Natural killer cell (primary cell): ENCODE measurements around the gene SLC9A7. TPM values are rescaled to one million over a fixed set of nuclear protein-coding genes. Genes with fewer than 3 reads are reported as not detected.

Experiments used
- ATAC-seq, 3 donors: fragments of 150-1000 bp in 2 of 3; fragments of 200-7000 bp in 1 of 3; cut with Tn5 transposase; 1 replicate in 1 of 3; 2 replicates in 2 of 3; pipeline ENCODE4 v1.10.0; 2021; ENCODE audit warnings: mild to moderate bottlenecking in 2 of 3, moderate library complexity in 2 of 3
- DNase-seq, 2 donors: peaks; one replicate each; pipeline versions ENCODE4 v3.0.0 to v3.0.0-alpha.2; 2013 to 2021; ENCODE audit warnings: mixed read lengths in 1 of 2
- H3K27ac ChIP-seq: one replicate; pipeline ENCODE4 v1.5.1; 2013; ENCODE audit warnings: mild to moderate bottlenecking, low read length
- H3K27me3 ChIP-seq: one replicate; pipeline ENCODE4 v1.6.1; 2013; ENCODE audit warnings: low read length; ENCODE audit not compliant: control insufficient read depth, insufficient read depth
- H3K36me3 ChIP-seq: one replicate; pipeline ENCODE4 v1.6.1; 2013; ENCODE audit warnings: low read length; ENCODE audit not compliant: control insufficient read depth, insufficient read depth
- H3K4me1 ChIP-seq: one replicate; pipeline ENCODE4 v1.6.1; 2013; ENCODE audit warnings: low read length; ENCODE audit not compliant: control insufficient read depth, insufficient read depth
- H3K4me3 ChIP-seq: one replicate; pipeline ENCODE4 v1.5.1; 2013; ENCODE audit warnings: low read length
- H3K9me3 ChIP-seq: one replicate; pipeline ENCODE4 v1.6.1; 2013; ENCODE audit warnings: low read length; ENCODE audit not compliant: control insufficient read depth, insufficient read depth
- H3K27ac Mint-ChIP-seq, 2 donors: one replicate each; pipeline ENCODE4 v1.8.0; 2022; ENCODE audit warnings: mild to moderate bottlenecking in 2 of 2, mixed read lengths in 2 of 2, moderate library complexity in 1 of 2
- H3K27me3 Mint-ChIP-seq, 2 donors: one replicate each; pipeline ENCODE4 v1.8.0; 2022; ENCODE audit warnings: low read depth in 2 of 2, mixed read lengths in 2 of 2
- H3K36me3 Mint-ChIP-seq: one replicate; pipeline ENCODE4 v1.8.0; 2022; ENCODE audit warnings: mixed read lengths
- H3K4me1 Mint-ChIP-seq, 2 donors: one replicate each; pipeline ENCODE4 v1.8.0; 2022; ENCODE audit warnings: mixed read lengths in 2 of 2
- H3K4me3 Mint-ChIP-seq: one replicate; pipeline ENCODE4 v1.8.0; 2022; ENCODE audit warnings: mild to moderate bottlenecking, moderate library complexity, mixed read lengths
- H3K9me3 Mint-ChIP-seq, 2 donors: one replicate each; pipeline ENCODE4 v1.8.0; 2022; ENCODE audit warnings: mixed read lengths in 2 of 2
- WGBS: methylation state at CpG from one replicate; pipeline ENCODE4 v1.1.7; 2013; ENCODE audit warnings: missing lambda C conversion rate; ENCODE audit not compliant: insufficient coverage; 5-methylcytosine and 5-hydroxymethylcytosine counted together
- intact Hi-C: fragments of 100-400 bp; cut with micrococcal nuclease; formaldehyde crosslinking; loops from one replicate; pipeline ENCODE4 v1.14.2; 2022
- total RNA-seq, 4 donors: library from RNA; stranded (reverse); fragments of 120-200 nt in 1 of 4; gene quantifications; one replicate each; pipeline versions ENCODE4 v1.2.3 to v1.2.4, GENCODE V29; 2013 to 2022
- TF ChIP-seq, protein P1 (sequence below): fragments of 200-600 bp; IDR thresholded peaks from one replicate; pipeline ENCODE4 v1.8.0; 2022; ENCODE audit warnings: antibody characterized with exemption

Gene SLC9A7
- total RNA-seq, 3 donors from 2014 or later (not counting 1 experiment from before 2014, with no cell fraction given) = 0.39 to 1.1 (median 0.75) TPM

DNA sequence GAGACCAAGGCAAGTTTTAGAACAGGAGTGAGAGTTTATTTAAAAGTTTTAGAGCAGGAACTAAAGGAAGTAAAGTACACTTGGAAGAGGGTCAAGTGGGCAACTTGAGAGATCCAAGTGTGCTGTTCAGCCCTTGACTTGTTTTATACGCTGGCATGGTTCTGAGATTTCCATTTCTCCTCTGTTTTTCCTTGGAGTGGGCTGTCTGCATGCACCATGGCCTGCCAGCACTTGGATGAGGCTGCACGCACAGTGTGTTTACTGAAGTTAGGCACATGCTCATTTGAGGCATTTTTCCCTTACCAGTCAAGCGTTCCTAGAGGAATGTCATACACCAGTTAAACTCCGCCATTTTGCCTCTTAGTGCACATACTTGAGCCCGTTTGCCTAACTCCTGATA lies 205.0 kb downstream of the SLC9A7 start:
- no peak overlapping the region for H3K27ac ChIP-seq
- Mint-ChIP-seq H3K27ac (no peak overlapping the region), H3K36me3 (no peaks in the 10 kb centered on the region), H3K4me3 (no peak overlapping the region), H3K27me3 (no peaks in the 10 kb centered on the region), H3K9me3 (no peaks in the 10 kb centered on the region), H3K4me1 (no peaks in the 10 kb centered on the region)
- no peak for ATAC-seq
- no peaks in the 10 kb centered on the region for H3K4me1 ChIP-seq
- DNase-seq = no peak
- TF ChIP-seq, protein P1, sequence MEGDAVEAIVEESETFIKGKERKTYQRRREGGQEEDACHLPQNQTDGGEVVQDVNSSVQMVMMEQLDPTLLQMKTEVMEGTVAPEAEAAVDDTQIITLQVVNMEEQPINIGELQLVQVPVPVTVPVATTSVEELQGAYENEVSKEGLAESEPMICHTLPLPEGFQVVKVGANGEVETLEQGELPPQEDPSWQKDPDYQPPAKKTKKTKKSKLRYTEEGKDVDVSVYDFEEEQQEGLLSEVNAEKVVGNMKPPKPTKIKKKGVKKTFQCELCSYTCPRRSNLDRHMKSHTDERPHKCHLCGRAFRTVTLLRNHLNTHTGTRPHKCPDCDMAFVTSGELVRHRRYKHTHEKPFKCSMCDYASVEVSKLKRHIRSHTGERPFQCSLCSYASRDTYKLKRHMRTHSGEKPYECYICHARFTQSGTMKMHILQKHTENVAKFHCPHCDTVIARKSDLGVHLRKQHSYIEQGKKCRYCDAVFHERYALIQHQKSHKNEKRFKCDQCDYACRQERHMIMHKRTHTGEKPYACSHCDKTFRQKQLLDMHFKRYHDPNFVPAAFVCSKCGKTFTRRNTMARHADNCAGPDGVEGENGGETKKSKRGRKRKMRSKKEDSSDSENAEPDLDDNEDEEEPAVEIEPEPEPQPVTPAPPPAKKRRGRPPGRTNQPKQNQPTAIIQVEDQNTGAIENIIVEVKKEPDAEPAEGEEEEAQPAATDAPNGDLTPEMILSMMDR = no peak
- no peaks in the 10 kb centered on the region for H3K27me3 ChIP-seq
- no peaks in the 10 kb centered on the region for H3K9me3 ChIP-seq
- intact Hi-C loops = no loop called here
- H3K36me3 ChIP-seq = no peaks in the 10 kb centered on the region
- H3K4me3 ChIP-seq = no peak overlapping the region
- WGBS = 98% methylated on average over 5 of the region's 5 CpGs

DNA sequence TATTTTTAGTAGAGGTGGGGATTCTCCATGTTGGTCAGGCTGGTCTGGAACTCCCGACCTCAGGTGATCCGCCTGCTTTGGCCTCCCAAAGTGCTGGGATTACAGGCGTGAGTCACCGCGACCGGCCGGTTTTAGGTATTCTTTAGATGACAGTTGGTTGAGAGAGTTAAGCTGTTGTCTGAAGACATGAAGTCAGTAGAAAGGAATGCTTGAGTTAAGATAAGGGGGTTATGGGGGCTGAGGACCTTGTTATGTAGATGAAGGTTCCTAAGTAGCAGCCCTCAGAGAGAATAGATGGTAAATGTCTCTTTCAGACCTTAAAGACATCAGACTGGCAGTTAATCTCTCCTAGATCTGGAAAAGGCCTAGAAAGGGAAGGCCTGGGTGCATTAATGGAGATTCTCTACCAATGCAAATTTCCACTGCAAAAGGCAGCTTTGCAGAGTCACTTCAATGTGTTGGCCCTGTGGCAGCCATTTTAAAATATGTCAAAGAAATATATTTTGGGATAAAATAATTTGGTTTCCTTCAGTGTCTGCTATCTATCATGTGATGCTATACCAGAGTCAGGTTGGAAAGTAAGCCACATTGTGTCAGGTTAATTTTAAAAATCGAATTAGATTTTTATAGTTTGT lies 207.3 kb downstream of the SLC9A7 start:
- Histone ChIP-seq H3K9me3 (no peaks in the 10 kb centered on the region), H3K4me3 (no peak overlapping the region), H3K27me3 (no peaks in the 10 kb centered on the region), H3K4me1 (peaks cover under 1% of the 10 kb centered on the region), H3K27ac (no peak overlapping the region), H3K36me3 (no peaks in the 10 kb centered on the region)
- H3K27ac Mint-ChIP-seq = no peak overlapping the region
- H3K4me1 Mint-ChIP-seq = peaks cover 1 to 3% of the 10 kb centered on the region in 2 donors
- WGBS = 96% methylated on average over 7 of the region's 8 CpGs
- no peaks in the 10 kb centered on the region for H3K27me3 Mint-ChIP-seq
- no peak for DNase-seq
- TF ChIP-seq, protein P1 = no peak
- no peaks in the 10 kb centered on the region for H3K36me3 Mint-ChIP-seq
- no peaks in the 10 kb centered on the region for H3K9me3 Mint-ChIP-seq
- no peak overlapping the region for H3K4me3 Mint-ChIP-seq
- intact Hi-C loops = no loop called here
- no peak for ATAC-seq

DNA sequence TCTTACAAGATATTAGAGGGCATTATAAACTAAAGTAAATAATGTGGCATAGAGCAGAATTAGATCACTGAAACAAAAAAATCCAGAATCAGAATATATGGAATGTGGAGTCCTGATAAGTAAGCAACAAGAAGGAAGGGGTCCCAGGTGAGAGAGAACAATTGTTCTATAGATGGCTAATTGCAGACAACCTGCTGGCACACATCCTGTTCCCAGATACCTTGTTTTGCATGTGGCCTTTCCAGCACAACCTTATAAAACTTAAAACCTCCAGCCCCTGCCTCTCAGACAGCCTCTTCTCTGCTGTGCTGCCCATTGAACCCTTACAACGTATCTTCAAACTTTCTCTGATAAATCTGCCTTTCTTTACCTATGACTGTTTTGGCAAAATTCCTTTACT lies 209.0 kb downstream of the SLC9A7 start:
- no peak overlapping the region for H3K4me3 ChIP-seq
- Mint-ChIP-seq H3K9me3 (no peaks in the 10 kb centered on the region), H3K27ac (no peak overlapping the region), H3K36me3 (no peaks in the 10 kb centered on the region), H3K4me1 (peaks cover 15 to 18% of the 10 kb centered on the region in 2 donors), H3K27me3 (no peaks in the 10 kb centered on the region), H3K4me3 (no peak overlapping the region)
- H3K4me1 ChIP-seq = peaks cover 10% of the 10 kb centered on the region
- intact Hi-C loops = loop anchor here (5.0 to 10.0 kb wide), 3 partner anchors 88 to 785 kb away; no protein-coding TSS in a partner anchor
- no peaks in the 10 kb centered on the region for H3K9me3 ChIP-seq
- H3K27ac ChIP-seq = no peak overlapping the region
- 92% methylated on average over 1 of the region's 1 CpG for WGBS
- TF ChIP-seq, protein P1 = no peak
- H3K27me3 ChIP-seq = no peaks in the 10 kb centered on the region
- no peaks in the 10 kb centered on the region for H3K36me3 ChIP-seq
- ATAC-seq (no peak), DNase-seq (no peak)

Other genes starting within 250 kb of the SLC9A7 start
- gene ZNF674, start 213.7 kb downstream of the SLC9A7 start, total RNA-seq = 1 to 10 TPM; 2.5 to 5.3 (median 3.4) TPM
- 10 to 100 TPM in 2 of 3 donors, 1 to 10 TPM in 1; 8.7 to 15.9 (median 11.8) TPM for gene CHST7, start 185.4 kb downstream of the SLC9A7 start, total RNA-seq
- 10 to 100 TPM; 10.2 to 13.9 (median 10.8) TPM for gene RP2, start 77.9 kb upstream of the SLC9A7 start, total RNA-seq
- gene JADE3, start 153.3 kb upstream of the SLC9A7 start, total RNA-seq = under 1 TPM; 0.16 to 0.54 (median 0.43) TPM